NCI-H526 treated with DMSO at 0.1 percent for 48 hours (cell line): ENCODE data around the gene PLVAP.

Experiments
- DNase-seq: peaks from one replicate; lab custom pipeline; 2025; lab: John Stamatoyannopoulos, UW

PLVAP gene

DNA sequence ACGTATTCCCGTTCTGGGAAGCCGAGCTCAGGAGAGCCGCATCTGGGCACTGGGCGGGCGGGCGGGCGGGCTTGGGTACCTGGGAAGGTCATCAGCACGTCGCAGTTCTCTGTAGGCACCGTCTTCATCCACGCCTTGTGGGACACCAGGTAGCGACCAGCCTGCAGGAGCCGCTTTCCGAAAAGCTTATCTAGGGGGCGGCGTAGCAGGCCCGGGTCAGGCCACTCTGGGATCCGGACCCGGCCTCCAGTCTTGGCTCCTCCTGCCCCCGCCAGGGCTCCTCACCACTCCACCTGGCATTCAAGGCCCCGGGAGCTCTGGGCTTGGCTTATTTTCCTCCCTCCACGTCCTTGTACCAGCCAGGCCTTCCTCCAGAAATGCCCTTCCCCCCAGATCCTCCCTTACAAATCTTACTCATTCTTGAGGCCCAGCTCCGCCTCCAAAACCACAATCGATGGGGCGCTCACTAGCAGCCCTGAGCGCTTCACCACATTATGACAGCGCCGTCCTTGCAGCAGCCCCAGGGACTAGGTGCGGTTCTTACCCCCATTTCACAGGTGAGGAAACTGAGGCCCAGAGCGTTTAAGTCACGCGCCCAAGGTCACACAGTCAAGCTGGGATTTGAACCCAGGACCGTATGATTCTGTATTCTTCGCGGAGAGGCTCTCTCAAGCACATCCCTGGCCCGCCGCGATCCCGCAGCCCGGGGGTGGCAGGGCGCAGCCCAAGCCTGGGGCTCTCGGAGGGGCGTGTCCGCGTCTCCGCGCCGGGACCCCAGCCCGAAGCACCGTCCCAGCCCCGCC lies 43.3 kb downstream of the PLVAP start:
- DNase-seq, result no peak

DNA sequence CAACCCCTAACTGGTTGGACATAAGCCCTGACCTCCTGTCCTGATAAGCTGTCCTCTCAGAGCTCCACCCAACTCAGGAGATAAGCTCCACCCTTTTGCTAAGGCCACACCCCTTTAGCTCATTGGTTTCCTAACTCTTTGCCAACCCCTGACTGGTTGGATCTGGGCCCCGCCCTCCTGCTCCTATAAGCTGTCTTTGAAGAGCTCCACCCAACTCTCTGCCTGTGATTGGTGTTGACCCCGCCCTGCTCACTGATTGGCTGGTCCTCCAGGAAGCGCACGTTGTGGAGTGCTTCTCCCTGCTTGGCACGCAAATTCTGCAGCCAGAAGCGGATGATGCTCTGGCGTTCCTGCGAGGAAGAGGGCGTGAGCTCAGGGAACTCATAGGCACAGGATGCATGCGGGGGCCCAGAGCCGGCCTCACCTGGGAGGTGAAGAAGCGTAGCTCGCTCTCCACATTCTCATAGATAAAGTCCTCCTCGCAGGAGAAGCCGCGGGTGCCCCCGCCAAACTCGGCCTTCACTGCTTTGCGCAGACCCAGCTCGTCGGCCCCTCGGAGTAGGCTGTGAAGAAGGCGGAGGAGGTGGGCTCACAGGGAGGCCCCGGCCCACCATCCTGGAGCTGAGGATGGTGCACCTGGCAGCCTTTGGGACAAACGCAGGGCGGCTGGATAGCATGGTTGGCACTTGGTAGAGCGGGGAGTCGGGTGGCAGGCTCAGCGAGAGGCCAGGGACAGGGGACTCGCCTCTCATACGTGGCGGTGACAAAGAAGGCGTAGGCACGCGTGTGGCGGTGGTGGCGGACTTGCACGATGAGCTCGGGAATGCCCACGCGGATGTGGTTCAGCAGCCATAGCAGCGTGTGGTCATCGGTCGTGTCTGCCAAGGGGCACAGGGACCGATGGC lies 44.2 kb downstream of the PLVAP start:
- DNase-seq, result no peak

DNA sequence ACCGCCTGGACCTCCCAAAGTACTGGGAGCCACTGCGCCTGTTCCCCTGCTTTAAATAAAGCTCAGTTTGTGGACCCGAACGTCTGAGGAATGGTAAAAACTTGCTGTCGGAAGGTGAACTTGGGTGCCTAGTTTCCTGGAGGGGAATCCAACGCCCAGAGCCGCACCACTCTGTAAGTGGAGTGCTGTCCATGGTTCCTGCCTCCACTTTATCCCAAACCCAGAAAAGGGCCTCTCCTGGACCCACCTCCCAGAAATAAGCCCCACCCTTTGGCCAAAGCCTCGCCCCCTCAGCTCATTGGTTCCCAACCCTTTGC lies 44.8 kb downstream of the PLVAP start:
- no peak for DNase-seq

DNA sequence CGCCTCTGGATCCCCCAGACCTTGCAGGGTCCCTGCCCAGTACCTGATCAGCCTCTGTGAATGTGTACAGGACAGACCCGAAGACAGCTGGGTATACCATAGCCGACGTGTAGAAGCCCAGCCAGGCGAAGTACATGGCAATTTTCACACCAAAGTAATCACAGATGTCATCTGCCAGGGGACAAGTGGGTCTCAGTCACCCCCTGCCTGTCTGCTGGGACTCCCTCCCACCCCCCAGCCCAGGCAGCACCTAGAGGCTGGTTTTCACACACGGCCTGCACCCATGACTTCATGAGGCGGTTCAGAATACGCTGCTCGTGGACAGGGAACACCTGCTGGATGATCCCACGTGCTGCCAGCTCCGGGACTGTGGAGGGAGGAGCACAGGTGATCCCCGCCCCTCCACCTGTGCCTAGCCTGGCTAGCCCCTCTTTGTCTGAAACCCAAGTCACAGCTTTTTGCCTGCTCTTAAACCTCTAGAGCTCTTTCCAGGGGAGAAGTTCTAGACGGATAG lies 46.0 kb downstream of the PLVAP start:
- peak; percentile 4 for DNase-seq

DNA sequence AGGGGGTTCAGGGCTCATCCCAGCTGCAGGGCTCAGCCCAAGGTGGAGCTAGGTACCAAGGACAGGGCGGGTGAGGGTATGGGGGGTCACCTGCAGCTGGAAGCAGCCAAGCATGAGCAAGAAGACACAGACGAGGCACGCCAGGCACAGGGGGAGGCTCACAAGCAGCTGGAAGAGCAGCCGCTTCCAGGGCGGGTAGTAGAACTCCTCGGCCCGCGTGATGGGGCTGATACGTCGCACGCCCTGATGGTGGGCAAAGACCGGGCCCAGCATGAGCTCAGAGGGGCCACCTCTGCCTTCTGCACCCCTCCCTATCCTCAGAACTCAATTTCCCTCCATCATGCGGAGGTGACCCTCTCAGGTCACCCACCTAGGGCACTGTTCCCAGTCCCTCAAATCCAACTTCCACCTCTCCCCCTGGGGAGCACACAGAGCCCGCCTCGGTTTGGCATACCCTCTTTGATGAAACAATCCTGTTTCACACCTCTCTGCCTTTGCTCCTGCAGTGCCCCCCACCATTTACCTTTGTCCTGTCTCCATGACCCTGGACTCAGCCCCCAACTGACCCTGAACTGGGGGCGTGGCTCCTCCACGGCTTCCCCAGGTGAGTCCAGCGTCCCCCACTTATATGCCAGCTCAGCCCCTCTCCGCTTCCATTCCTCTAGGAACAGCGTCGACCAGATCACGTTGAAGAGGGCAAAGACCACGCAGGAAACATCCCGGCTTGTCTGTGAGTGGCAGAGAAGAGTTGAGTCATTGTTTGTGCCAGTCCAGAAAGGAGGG lies 46.7 kb downstream of the PLVAP start:
- no peak for DNase-seq

DNA sequence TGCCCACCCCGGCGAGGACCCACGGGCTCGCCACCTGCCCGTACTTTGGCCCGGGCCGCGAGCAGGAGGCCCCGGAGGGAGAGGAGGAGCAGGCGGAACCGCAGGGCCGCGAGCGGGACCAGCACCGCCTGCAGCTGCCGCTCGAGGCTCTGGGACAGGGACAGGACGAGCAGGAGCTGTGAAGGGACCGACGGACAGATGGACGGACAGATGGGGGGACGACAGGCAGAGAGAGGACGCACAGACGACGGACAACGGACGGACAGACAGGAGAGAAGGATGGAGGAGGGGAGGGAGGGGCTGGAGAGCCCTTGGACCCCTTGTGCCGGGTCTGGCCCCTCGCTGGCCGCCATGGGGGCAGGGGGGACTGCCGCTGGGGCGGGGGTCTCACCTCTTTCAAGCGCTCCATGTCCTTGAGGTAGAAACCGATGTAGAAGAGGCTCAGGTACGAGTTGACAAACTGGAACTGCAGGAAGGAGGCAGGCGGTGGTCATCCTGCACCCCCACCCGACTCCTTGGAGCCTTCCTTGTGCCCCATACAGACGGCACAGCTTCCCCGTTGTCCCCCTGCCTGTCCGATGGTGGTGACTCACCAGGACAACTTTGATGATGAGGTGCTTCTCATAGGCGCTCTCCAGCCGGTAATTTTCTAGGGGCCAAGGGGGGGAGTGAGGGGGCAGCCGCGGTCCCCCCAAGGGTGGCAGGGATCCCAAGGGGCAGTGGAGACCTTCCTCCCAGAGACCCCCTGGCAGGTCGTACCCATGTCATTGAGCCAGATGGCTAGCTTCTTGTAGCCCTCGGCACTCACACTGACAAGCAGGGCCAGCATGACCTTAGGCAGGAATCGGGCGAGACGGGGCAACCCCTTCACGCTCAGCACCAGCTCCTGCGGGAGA lies 47.5 kb downstream of the PLVAP start:
- no peak for DNase-seq

DNA sequence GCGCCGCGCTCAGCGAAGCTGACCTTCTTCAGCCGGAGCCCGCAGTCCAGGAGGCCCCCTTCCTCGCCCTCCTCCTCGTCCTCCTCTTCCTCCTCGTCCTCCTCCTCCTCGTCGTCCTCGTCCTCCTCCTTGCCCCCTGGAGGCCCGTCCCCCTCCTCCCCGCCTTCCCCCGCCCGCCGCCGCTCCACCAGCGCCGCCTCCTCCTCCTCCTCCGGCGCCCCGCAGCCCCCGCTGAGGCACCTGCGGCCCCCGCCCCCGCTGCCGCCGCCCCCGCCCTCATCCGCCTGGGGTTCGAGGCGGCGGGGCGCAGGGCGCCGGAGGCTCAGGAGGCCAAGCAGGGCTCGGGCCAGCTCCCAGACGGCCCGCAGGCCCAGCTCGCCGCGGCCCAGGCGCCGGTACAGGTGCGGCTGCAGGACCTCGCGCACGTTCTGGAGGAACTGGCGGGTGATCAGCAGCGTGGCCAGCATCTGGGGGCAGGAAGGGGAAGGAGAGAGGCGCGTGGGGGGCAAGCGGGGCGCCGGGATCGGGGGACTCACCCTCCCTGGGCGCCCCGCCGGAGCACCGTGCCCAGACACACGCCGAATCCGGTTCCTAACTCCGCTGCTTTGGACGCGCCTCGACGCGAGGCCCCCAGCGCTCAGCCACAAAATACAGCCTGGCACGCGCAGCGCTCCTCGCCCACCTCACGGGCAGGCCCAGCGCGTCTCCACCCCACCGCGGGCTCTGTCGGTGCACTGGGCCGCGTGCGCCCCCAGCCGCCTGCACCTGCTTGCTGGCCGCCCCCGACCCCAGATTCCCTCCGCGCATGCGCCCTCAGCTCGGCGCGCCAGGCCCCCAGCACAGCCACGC lies 48.4 kb downstream of the PLVAP start:
- DNase-seq, result no peak

DNA sequence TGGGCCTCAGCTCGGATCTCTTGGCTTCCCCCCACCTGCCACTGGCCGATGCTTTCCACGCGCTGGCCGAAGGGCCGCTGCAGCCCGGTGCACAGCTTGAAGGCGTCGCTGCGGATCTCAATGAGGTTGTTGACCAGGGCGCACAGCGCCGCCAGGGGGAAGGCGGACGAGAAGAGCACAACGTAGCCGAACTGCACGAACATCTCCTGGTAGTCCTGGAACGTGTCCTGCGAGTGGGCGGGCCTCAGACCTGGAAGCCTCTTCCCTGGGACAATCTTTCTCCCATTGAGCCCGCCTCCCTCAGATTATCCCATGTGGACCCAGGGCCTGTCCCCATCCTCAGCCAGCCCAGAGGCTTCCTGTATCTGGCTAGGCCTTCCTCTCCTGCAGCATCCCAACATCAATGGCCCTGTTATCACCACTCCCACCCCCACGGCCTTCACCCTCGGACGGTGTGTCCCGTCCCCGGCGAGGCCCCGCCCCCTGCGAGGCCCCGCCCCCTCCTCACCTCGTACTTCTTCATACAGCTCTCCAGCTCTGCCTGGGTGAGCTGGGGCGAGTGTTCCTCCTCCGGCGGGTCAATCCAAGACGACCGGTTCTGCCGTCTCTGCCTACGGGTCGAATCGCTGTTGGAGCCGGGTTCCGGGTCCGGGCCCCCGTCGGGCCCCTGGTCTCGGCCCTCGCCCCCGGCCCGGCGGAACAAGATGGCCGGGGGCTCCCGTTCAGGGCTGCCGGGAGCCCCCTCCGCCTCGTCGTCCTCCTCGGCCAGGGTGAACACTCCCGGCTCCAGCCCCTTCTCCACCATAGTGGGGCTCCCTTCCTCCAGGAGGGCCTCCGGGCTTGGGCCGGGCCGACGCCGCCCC lies 49.3 kb downstream of the PLVAP start:
- DNase-seq, result peak; percentile 58

DNA sequence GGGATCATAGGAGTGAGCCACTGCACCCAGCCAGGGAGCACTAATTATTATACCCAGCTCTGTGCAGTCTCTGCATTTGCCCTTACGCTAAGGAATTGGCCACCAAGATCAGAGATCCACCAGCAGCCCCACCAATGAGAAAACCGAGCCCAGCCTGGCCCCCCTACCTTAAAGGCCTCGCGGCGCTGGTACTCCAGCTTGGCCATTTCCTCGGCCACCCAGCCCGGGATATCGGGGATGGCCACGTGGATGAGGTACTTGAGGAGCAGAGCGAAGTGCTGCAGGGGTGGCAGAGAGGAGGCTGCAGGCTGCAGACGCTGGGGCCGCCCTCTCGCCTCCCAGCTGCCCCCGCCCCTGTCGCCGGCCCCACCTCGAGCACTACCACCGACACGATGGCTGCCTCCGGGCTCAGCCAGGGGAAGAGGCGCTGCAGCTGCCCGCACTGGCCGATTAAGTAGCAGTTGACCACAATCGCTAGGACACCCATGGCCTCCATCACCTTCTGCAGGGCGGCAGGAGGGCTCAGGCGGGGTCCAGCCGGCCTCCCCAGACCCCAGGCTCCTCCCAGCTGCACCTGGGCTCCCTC lies 50.0 kb downstream of the PLVAP start:
- DNase-seq, result no peak

DNA sequence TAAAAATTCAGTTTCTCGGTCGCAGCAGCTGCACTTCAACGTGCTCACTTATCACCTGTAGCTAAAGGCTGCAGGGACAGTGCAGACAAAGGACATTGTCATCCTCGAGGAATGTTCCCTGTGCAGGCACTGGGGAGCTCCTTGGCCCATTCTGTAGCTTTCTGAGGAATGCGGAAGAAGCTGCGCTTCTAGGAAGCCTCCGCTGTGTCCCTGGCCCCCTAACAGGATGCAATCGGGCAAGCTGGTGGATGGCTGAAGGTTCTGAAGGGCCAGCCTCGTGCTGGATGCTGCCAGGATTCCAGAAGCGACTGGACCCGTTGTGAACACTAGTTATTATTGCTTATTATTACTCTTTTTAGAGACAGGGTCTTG lies 50.6 kb downstream of the PLVAP start:
- no peak for DNase-seq

DNA sequence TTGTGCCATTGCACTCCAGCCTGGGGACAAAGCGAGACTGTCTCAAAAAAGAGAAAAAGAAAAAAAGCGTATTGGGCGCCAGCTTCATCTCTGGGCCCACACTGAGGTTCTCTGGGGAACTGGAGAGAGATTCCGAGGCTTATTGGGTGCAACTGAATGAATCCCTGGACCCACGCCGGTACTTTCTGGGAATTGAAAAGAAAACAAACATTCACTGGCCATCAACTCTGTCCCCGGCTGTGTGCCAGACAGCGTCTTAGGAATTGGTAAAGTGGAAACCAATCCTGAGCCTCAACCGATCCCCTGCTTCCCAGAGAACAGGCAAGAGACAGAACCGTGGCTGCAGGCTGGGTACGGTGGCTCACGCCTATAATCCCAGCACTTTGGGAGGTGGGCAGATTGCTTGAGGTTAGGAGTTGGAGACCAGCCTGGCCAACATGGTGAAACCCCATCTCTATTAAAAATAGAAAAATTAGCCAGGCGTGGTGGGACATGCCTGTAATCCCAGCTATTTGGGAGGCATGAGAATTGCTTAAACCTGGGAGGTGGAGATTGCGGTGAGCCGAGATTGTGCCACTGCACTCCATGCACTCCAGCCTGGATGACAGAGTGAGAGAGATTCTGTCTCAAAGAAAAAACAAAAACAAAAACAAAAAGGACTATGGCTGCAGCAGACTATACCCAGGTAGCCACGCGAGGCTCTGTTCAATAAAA lies 51.1 kb downstream of the PLVAP start:
- DNase-seq, result no peak

DNA sequence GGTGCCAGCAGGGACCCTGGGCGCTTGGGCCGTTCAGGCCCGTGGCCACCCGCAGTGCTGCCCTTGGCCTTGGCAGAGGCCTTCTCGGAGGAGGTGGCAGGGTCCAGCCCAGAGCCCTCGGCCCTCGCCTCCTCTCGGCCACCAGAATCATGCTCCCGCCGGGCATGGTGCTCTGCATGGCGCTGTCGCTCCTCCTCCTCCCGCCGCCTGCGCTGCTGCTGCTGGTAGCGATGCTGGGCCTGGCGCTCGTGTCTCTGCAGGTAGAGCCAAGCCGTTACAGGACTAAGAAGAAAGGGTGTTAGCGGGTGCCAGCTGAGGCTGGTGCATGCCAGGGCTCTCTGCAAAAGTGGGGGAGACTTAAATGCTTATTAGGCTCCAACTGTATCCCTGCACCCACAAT lies 52.0 kb downstream of the PLVAP start:
- DNase-seq, result no peak

DNA sequence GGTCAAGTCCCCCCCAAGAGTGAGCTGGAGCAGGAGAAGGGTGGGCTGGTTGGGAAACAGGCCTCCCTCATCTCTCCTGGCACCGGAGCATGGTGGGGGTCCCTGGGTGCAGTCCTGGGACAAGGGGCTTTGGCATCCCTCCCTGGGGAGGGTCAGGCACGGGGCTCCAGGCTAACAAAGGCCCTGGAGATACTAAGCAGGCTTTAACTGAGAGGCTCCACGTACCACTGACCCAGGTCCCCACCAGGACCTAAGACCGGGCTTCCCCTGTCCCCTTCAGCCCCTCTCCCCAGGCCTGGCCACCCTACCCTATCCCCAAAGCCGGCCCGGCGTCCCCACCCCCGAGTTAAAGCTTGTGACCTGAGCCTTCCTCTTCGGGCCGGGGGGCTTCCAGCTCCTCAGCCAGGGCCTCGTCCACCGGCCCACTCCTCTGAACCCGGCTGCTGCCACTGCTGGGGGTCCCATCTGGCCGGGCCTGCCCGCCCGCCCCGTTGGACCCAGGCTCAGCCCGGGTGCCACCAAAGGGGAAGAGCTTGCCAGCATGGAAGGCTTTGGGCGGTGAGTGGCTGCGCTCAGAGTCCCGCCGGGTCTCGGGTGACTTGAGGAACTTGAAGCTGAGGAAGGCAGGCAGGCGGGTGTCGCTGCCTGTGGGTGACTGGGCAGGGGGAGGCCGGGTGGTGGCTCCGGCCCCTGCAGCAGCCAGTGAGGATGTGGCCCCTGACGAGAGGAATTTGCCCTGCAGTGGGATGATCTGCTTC lies 52.6 kb downstream of the PLVAP start:
- DNase-seq, result no peak

DNA sequence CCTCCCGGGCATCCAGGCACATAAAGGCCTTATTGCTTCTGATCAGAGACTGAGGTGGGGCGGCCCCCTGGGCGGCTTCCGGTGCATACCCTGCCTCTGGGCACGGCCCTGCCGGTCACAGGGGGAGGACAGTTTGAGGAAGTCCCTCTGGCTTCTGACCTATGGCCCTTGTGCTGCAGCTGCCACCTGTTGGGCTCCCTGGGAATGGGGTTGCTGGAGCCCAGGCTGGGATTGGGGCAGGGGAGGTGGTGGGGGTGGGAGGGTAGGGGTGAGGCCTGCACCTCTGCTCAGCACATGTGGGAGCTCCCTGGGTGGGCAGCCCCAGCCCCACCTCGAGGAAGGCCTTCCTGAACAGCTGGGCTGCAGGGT lies 53.2 kb downstream of the PLVAP start:
- no peak for DNase-seq

DNA sequence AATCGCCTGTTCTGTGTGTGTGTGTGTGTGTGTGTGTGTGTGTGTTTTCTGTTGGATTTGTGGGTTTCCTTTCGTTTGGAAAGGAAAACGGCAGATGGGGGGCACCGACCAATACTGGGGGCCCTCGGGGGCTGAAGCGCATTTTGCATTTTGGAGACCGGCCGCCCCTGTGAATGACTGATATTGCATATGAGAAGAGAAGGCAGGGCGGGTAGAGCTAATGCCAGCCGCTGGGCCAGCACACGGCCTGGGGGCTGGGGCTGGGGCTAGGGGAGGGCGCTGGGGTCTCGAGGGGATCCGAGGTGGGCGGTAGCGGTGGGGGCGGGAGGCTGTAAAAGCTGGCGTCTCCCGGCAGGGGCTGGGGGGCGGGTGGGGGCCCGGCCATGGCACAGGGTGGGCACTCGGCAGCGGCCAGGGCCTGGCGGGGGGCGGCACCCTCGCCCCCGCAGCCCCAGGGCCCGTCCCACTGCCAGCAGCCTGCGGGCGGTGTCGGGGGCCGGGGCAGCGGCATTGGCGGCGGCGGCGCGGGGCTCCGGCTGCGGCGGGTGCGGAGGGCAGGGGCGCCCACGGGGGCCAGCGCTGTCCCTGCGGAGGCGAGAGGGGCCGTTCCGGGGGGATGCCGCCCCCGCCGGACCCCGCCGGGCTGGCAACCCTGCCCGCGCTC lies 53.7 kb downstream of the PLVAP start:
- DNase-seq, result no peak

DNA sequence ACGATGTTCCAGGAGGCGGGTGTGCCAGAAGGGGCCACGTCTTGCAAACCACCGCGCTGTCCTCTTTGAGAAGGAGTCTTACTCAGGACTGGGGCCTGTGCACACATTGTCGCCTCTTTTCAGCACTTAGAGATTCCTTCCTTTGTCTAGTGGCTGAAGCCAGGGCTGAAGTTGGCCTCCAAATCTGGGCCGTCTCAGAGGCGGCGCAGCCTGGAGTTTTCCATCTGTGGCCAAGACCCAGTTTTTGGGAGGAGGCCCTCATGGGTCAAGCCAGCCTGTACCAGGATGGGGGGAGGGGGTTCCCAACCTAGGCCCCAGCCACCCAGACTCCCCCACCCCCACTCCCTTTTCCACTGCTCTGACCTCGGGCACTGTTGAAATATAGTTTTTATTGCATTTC lies 54.3 kb downstream of the PLVAP start:
- DNase-seq, result no peak
